ENCODE data around the gene TPRKB.
A peak's percentile ranks its signal among the peaks of the same experiment; 100 is the strongest.
"Not testable (repeated sequence)": the region's sequence is repeated elsewhere in the genome, so short reads cannot be mapped to it uniquely, and the experiment has no call there.

The TPRKB gene

GRCh38 chr2:73698101-73698500 is 39.0 kb downstream of the TPRKB start:
- DNase-seq: no peak

GRCh38 chr2:73697606-73698005 is 39.5 kb downstream of the TPRKB start:
- no peak for DNase-seq

GRCh38 chr2:73696985-73697384 is 40.2 kb downstream of the TPRKB start:
- not testable (repeated sequence) for DNase-seq

GRCh38 chr2:73696521-73696920 is 40.6 kb downstream of the TPRKB start:
- DNase-seq: not testable (repeated sequence)

GRCh38 chr2:73690372-73691088 is 46.6 kb downstream of the TPRKB start:
- peak; percentile 6 for DNase-seq

- peak; percentile 3 for DNase-seq
Observed at GRCh38 chr2:73688494-73688893, 48.7 kb downstream of the TPRKB start.

GRCh38 chr2:73685764-73686438 is 51.2 kb downstream of the TPRKB start:
- DNase-seq: no peak

- not testable (repeated sequence) for DNase-seq
Observed at GRCh38 chr2:73684905-73685304, 52.2 kb downstream of the TPRKB start.

- DNase-seq: not testable (repeated sequence)
Observed at GRCh38 chr2:73684325-73684724, 52.8 kb downstream of the TPRKB start.

GRCh38 chr2:73679951-73680571 is 57.1 kb downstream of the TPRKB start:
- DNase-seq: peak; percentile 17

Measured in fibroblast of skin of right biceps (primary cell).